GM23248 (cell line): ENCODE results near the gene CHRM2. TPM values are rescaled to one million over a fixed set of nuclear protein-coding genes. Genes with fewer than 3 reads are reported as not detected.

Experiments
- DNase-seq: peaks from one replicate; pipeline ENCODE4 v3.0.0-alpha.2; 2015
- H2AFZ ChIP-seq: fragments of 200-600 bp; sonication (generic); 2 replicates; pipeline ENCODE4 v1.6.1; 2016; ENCODE audit warnings: antibody characterized with exemption
- H3F3A ChIP-seq: fragments of 200-600 bp; sonication (generic); 2 replicates; pipeline ENCODE4 v1.6.1; 2016; ENCODE audit warnings: mild to moderate bottlenecking, antibody characterized with exemption, mixed run types; ENCODE audit not compliant: insufficient read depth
- H3K27ac ChIP-seq: fragments of 200-600 bp; sonication (generic); 2 replicates; pipeline ENCODE4 v1.5.1; 2016; ENCODE audit warnings: mild to moderate bottlenecking
- H3K27me3 ChIP-seq: fragments of 200-600 bp; sonication (generic); replicated peaks from 2 replicates; pipeline ENCODE4 v1.6.1; 2016; ENCODE audit warnings: mild to moderate bottlenecking; ENCODE audit not compliant: insufficient read depth
- H3K36me3 ChIP-seq: fragments of 200-600 bp; sonication (generic); 2 replicates; pipeline ENCODE4 v1.6.1; 2016; ENCODE audit warnings: low read depth, mild to moderate bottlenecking
- H3K4me1 ChIP-seq: fragments of 200-600 bp; sonication (generic); 2 replicates; pipeline ENCODE4 v1.6.1; 2016; ENCODE audit warnings: mild to moderate bottlenecking; ENCODE audit not compliant: insufficient read depth
- H3K4me2 ChIP-seq: fragments of 200-600 bp; sonication (generic); one replicate; pipeline ENCODE4 v1.6.1; 2016; ENCODE audit warnings: mild to moderate bottlenecking; ENCODE audit not compliant: unreplicated experiment
- H3K4me3 ChIP-seq: fragments of 200-600 bp; sonication (generic); 2 replicates; pipeline ENCODE4 v1.5.1; 2016; ENCODE audit warnings: mild to moderate bottlenecking
- H3K79me2 ChIP-seq: fragments of 200-600 bp; sonication (generic); 2 replicates; pipeline ENCODE4 v1.6.1; 2016; ENCODE audit warnings: mild to moderate bottlenecking; ENCODE audit not compliant: insufficient read depth
- H3K9ac ChIP-seq: fragments of 200-600 bp; sonication (generic); 2 replicates; pipeline ENCODE4 v1.6.1; 2016; ENCODE audit warnings: mild to moderate bottlenecking
- H3K9me2 ChIP-seq: fragments of 200-600 bp; sonication (generic); 2 replicates; pipeline ENCODE4 v1.6.1; 2016; ENCODE audit warnings: mixed run types, mild to moderate bottlenecking, moderate library complexity; ENCODE audit not compliant: insufficient read depth
- H3K9me3 ChIP-seq: fragments of 200-600 bp; sonication (generic); one replicate; pipeline ENCODE4 v1.6.1; 2017; ENCODE audit warnings: low read depth
- H4K20me1 ChIP-seq: fragments of 200-600 bp; sonication (generic); 2 replicates; pipeline ENCODE4 v1.6.0; 2016; ENCODE audit not compliant: insufficient read depth
- EZH2 ChIP-seq: fragments of 200-600 bp; sonication (generic); IDR thresholded peaks from 2 replicates; pipeline ENCODE4 v1.6.1; 2018; ENCODE audit warnings: antibody characterized with exemption, mild to moderate bottlenecking; ENCODE audit not compliant: insufficient read depth, poor library complexity, severe bottlenecking
- EZH2phosphoT487 ChIP-seq: fragments of 200-600 bp; sonication (generic); IDR thresholded peaks from 2 replicates; pipeline ENCODE4 v1.6.1; 2018; ENCODE audit warnings: antibody characterized with exemption, moderate library complexity, mild to moderate bottlenecking, low read depth; ENCODE audit not compliant: insufficient read depth
- whole genome bisulfite sequencing, 2 experiments: methylation state at CpG; one replicate each; pipeline ENCODE4 v1.1.6; 2015 to 2017; ENCODE audit warnings: low lambda C conversion rate in 2 of 2, low coverage in 1 of 2; ENCODE audit errors: missing lambda C conversion rate in 2 of 2; 5-methylcytosine and 5-hydroxymethylcytosine counted together
- in situ Hi-C: fragments of 300-500 bp; cut with MboI; formaldehyde crosslinking; loops from 2 replicates; pipeline ENCODE4 v1.15.0; 2020
- polyA plus RNA-seq: library from polyadenylated mRNA; unstranded; fragments of >200 nt; fragmentation: Nextera tagmentation; extraction: Ambion mirVana; gene quantifications from 2 replicates; pipeline ENCODE4 v1.2.1, GENCODE V29; 2016
- total RNA-seq: library from RNA; depleted of rRNA; stranded (reverse); fragments of >200 nt; shearing (Covaris generic); gene quantifications from 2 replicates; pipeline ENCODE4 v1.2.3, GENCODE V29; 2014

CHRM2 gene
- total and polyA plus RNA-seq, 2 experiments from 2014 or later, result 1.8 to 3.7 TPM

- Histone ChIP-seq H3K27ac (peak overlapping the region; percentile 47), H3F3A (peaks cover 4% of the 10 kb centered on the region; the same call in 1 of the 2 replicates), H3K4me2 (peak overlapping the region; percentile 37), H3K27me3 (no peaks in the 10 kb centered on the region), H3K79me2 (no peaks in the 10 kb centered on the region), H3K4me1 (peaks cover 9% of the 10 kb centered on the region), H3K36me3 (no peaks in the 10 kb centered on the region), H3K9ac (no peak overlapping the region), H3K9me3 (no peaks in the 10 kb centered on the region), H2AFZ (peak overlapping the region; percentile 24; the same call in 1 of the 2 replicates), H3K9me2 (0 out of 2 replicates have a peak, but pooled peaks cover 3% of the 10 kb centered on the region), H4K20me1 (no peaks in the 10 kb centered on the region), H3K4me3 (no peak overlapping the region)
- peak; percentile 76 for DNase-seq
- no peak for TF ChIP-seq EZH2phosphoT487
- no peak for TF ChIP-seq EZH2
- 42 to 44% methylated on average over 4 of the region's 4 CpGs for WGBS, 2 experiments
- in situ Hi-C loops, result no loop called here
Observed at GRCh38 chr7:137025469-137026175, 157.2 kb downstream of the CHRM2 start.

GRCh38 chr7:137026176-137026500 is 157.7 kb downstream of the CHRM2 start:
- 31 to 33% methylated on average over 1 of the region's 1 CpG for WGBS, 2 experiments
- Histone ChIP-seq H3K4me2 (peak overlapping the region; percentile 37), H2AFZ (peak overlapping the region; percentile 24; the same call in 1 of the 2 replicates), H3K4me3 (no peak overlapping the region), H3K9me2 (0 out of 2 replicates have a peak, but pooled peaks cover 3% of the 10 kb centered on the region), H3K4me1 (peaks cover 9% of the 10 kb centered on the region), H3F3A (peaks cover 4% of the 10 kb centered on the region; the same call in 1 of the 2 replicates), H4K20me1 (no peaks in the 10 kb centered on the region), H3K9ac (no peak overlapping the region), H3K36me3 (no peaks in the 10 kb centered on the region), H3K27ac (peak overlapping the region; percentile 47), H3K9me3 (no peaks in the 10 kb centered on the region), H3K27me3 (no peaks in the 10 kb centered on the region), H3K79me2 (no peaks in the 10 kb centered on the region)
- TF ChIP-seq EZH2 (no peak), EZH2phosphoT487 (no peak)
- in situ Hi-C loops, result no loop called here
- DNase-seq, result no peak

DNA sequence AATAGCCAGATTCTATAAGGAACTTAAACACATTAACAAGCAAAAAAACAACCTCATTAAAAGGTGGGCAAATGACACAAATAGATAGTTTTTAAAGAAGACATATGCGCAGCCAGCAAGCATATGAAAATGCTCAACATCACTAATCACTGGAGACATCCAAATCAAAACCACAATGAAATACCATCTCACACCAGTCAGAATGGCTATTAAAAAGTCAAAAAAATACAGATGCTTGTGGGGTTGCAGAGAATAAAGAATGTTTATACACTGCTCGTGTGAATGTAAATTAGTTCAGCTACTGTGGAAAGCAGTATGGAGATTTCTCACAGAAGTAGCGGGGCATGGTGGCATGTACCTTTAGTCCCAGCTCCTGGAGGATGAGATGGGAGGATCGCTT is 164.0 kb downstream of the CHRM2 start:
- peak; percentile 22 for DNase-seq
- H3K27ac ChIP-seq, result no peak overlapping the region

DNA sequence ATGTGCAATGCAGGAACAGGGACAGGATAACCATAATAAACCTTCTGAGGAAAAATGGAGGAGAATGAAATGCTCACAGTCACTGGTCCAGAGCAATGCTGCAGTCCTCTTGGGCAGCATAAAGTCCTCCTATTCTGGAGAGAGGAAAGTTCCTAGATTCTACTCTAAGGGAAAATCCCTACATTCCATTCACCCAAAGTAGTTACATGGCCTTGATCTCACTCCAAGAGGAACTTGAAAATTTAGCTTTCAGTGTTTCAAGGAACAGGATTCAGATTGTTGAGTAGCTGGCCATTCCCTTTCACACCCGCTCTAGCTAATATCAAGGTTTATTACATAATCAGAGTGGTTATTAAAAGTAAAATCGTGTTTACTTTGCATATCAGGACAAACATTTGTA is 168.3 kb downstream of the CHRM2 start:
- Histone ChIP-seq H4K20me1 (no peaks in the 10 kb centered on the region), H3K9ac (no peak overlapping the region), H3K27me3 (no peaks in the 10 kb centered on the region), H3K27ac (no peak overlapping the region), H2AFZ (no peak overlapping the region), H3K36me3 (no peaks in the 10 kb centered on the region), H3K9me3 (no peaks in the 10 kb centered on the region), H3K79me2 (no peaks in the 10 kb centered on the region), H3K4me3 (no peak overlapping the region), H3K4me2 (no peak overlapping the region), H3K9me2 (no peaks in the 10 kb centered on the region), H3F3A (no peaks in the 10 kb centered on the region), H3K4me1 (no peaks in the 10 kb centered on the region)
- 46 to 55% methylated on average over 2 of the region's 2 CpGs for WGBS, 2 experiments
- in situ Hi-C loops, result no loop called here
- TF ChIP-seq EZH2phosphoT487 (no peak), EZH2 (no peak)
- no peak for DNase-seq

More for the DNA sequence above, 164.0 kb downstream of the CHRM2 start:
- Histone ChIP-seq H3K27me3 (no peaks in the 10 kb centered on the region), H3F3A (no peaks in the 10 kb centered on the region), H3K4me3 (no peak overlapping the region), H3K9me2 (0 out of 2 replicates have a peak, but pooled peaks cover 3% of the 10 kb centered on the region), H3K9ac (no peak overlapping the region), H4K20me1 (no peaks in the 10 kb centered on the region), H2AFZ (no peak overlapping the region), H3K79me2 (no peaks in the 10 kb centered on the region), H3K4me1 (no peaks in the 10 kb centered on the region), H3K36me3 (no peaks in the 10 kb centered on the region), H3K9me3 (no peaks in the 10 kb centered on the region), H3K4me2 (no peak overlapping the region)
- in situ Hi-C loops, result no loop called here
- no peak for TF ChIP-seq EZH2phosphoT487
- no peak for TF ChIP-seq EZH2
- WGBS, 2 experiments, result 62 to 64% methylated on average over 4 of the region's 4 CpGs
